Fibroblast of mammary gland (primary cell): ENCODE measurements around the gene DDB1.
"Not testable (repeated sequence)": the region's sequence is repeated elsewhere in the genome, so short reads cannot be mapped to it uniquely, and the experiment has no call there.

Experiments
- DNase-seq: peaks from one replicate; pipeline ENCODE4 v3.0.0-alpha.2; 2010; ENCODE audit warnings: low read depth
- H3K4me3 ChIP-seq: 2 replicates; pipeline ENCODE4 v1.5.1; 2011; ENCODE audit warnings: low read depth, mild to moderate bottlenecking, low read length, moderate library complexity; ENCODE audit not compliant: control insufficient read depth
- CTCF ChIP-seq: conservative IDR thresholded peaks from 2 replicates; pipeline ENCODE4 v1.5.1; 2011; ENCODE audit warnings: low read depth, low read length, inconsistent platforms; ENCODE audit not compliant: control insufficient read depth, insufficient read depth

Gene DDB1

GRCh38 chr11:61264795-61265194 is 68.1 kb downstream of the DDB1 start:
- no peak for TF ChIP-seq CTCF
- H3K4me3 ChIP-seq: no peak overlapping the region
- DNase-seq: no peak

DNA sequence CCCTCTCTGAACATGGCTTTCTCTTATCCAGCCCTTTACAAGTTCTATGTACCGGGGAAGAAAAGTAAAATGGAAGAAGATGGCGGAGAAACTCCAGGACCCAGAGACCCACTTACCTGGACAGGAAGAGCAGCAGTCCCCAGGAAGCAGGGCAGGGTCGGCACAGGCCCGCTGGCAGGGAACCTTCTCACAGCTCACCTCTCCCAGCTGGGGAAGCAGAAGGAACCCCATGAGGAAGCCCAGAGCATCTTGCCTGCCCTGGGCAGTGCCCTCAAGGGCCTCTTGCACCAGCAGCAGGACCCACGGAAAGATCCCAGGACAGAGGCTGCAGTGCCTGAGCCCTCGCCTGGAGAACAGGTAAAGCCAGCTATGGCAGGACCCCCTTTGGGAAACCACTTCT is 68.5 kb downstream of the DDB1 start:
- no peak overlapping the region for H3K4me3 ChIP-seq
- no peak for DNase-seq
- TF ChIP-seq CTCF: no peak

GRCh38 chr11:61259363-61259762 is 73.5 kb downstream of the DDB1 start:
- no peak for TF ChIP-seq CTCF
- H3K4me3 ChIP-seq: no peak overlapping the region
- DNase-seq: no peak

DNA sequence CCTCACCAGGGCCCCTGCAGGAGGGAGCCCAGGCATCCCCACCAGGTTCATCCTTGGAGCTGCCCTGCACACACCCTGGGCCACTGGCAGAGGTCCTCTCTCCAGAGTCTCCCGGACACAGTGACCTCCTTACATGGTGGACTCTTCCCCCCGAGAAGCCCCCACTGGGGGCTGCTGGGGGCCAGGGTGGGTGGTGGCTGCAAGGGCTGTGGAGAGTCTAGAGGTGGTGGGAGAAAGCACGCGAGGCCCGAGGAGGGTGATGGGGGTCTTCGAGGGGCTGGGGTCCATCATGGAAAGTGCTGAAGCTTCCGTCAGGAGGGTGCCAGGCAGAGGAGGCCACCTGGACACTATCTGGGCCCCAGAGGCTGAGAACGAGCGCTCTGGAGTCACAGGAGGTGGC is 74.4 kb downstream of the DDB1 start:
- DNase-seq: no peak
- no peak overlapping the region for H3K4me3 ChIP-seq
- TF ChIP-seq CTCF: no peak

GRCh38 chr11:61256710-61257482 is 76.0 kb downstream of the DDB1 start:
- no peak overlapping the region for H3K4me3 ChIP-seq
- no peak for TF ChIP-seq CTCF
- DNase-seq: no peak

GRCh38 chr11:61254403-61255025 is 78.4 kb downstream of the DDB1 start:
- peak; percentile 98 for TF ChIP-seq CTCF
- H3K4me3 ChIP-seq: no peak overlapping the region
- peak; percentile 66 for DNase-seq

DNA sequence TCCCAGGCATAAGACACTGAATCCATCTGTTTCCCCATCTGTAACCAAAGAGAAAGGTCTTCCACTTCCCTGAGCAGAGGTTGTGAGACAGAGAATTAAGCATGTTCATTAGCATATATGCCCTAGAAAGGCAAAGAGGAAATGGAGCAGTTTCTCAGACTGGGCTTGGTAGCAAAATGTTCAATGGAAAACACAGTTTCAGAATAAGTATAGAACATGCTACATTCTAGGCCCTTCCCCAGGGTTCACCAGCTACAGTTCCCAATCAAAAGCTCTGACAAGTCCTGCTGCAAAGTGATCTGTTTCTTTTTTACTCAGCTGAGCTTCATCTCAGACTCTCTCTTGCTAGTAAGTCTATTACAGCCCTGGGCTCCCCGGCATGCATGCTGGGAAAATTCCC is 80.6 kb downstream of the DDB1 start:
- DNase-seq, H3K4me3 ChIP-seq: not testable (repeated sequence)

DNA sequence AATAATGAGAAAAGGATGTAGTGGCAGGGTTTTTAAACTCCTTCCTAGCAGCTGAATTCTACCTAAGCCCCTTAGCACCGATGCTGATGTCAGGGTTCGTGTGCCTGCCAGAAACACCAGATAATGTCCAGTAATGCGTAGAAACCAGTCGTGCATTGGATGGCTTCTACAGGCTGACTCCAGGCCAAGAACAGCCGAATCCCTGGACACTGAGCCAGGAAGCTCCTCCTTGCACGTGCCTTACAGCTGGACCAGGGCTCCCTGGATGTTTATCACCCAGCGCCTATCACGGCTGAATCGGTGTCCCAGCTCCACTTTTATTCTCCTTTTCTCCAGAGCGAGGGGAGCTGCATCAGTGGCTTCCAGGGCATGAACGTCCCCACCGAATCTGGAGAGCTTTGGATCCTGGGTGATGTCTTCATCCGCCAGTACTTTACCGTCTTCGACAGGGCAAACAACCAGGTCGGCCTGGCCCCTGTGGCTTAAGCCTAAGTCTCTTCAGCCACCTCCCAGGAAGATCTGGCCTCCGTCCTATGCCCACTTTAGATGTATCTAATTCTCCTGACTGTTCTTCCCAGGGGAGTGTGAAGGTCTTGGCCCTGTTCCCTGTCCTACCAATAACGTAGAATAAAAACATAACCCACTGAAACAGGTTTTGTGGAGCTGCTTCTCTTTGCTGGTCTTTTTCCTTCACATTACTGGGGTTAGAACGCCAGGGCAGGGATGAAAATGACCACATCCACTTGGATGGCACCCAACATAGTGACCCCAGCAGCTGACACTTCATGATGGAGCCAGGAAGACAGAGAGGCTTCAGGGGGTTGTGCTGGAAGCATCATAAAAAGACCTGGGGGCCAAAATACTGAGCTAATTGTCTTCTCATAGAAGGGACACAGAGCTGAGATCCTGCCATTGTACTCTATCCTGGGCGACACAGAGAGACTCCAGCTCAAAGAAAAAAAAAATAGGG is 81.8 kb downstream of the DDB1 start:
- DNase-seq: peak; percentile 64
- not testable (repeated sequence) for H3K4me3 ChIP-seq
